Calu3 (cell line): ENCODE data around the gene SPIRE1. TPM values are rescaled to one million over a fixed set of nuclear protein-coding genes. Genes with fewer than 3 reads are reported as not detected.
"Not testable (repeated sequence)": the region's sequence is repeated elsewhere in the genome, so short reads cannot be mapped to it uniquely, and the experiment has no call there.

Experiments
- BruUV-seq: library from RNA; stranded (reverse); fragments of 400-500 nt; replicated peaks from 2 replicates; lab custom pipeline; 2021; lab: Mats Ljungman, UMichigan
- CTCF ChIA-PET: fragments of 300-600 bp; sonication (Branson Sonifier 250); formaldehyde crosslinking; loops from one replicate; lab custom pipeline; 2022; ENCODE audit warnings: antibody characterized with exemption; lab: Charles Lee
- DNase-seq: peaks from one replicate; pipeline ENCODE4 v3.0.0; 2022
- H3K27ac Mint-ChIP-seq: one replicate; pipeline ENCODE4 v1.8.0; 2022; ENCODE audit warnings: mixed read lengths; ENCODE audit not compliant: unreplicated experiment
- H3K27me3 Mint-ChIP-seq: one replicate; pipeline ENCODE4 v1.8.0; 2022; ENCODE audit warnings: mixed read lengths; ENCODE audit not compliant: unreplicated experiment
- H3K36me3 Mint-ChIP-seq: one replicate; pipeline ENCODE4 v1.8.0; 2022; ENCODE audit warnings: mild to moderate bottlenecking, moderate library complexity, mixed read lengths; ENCODE audit not compliant: insufficient read depth, unreplicated experiment
- H3K4me1 Mint-ChIP-seq: one replicate; pipeline ENCODE4 v1.8.0; 2022; ENCODE audit warnings: mild to moderate bottlenecking, low read depth, mixed read lengths; ENCODE audit not compliant: unreplicated experiment
- H3K4me3 Mint-ChIP-seq: one replicate; pipeline ENCODE4 v1.8.0; 2022; ENCODE audit warnings: mild to moderate bottlenecking, low read depth, moderate library complexity, mixed read lengths; ENCODE audit not compliant: unreplicated experiment
- H3K9me3 Mint-ChIP-seq: one replicate; pipeline ENCODE4 v1.8.0; 2022; ENCODE audit warnings: low read depth, mixed read lengths; ENCODE audit not compliant: unreplicated experiment
- CTCF ChIP-seq: fragments of 200-600 bp; IDR thresholded peaks from one replicate; pipeline ENCODE4 v1.8.0; 2022; ENCODE audit warnings: antibody characterized with exemption; ENCODE audit not compliant: unreplicated experiment
- intact Hi-C: fragments of 100-400 bp; cut with micrococcal nuclease; formaldehyde crosslinking; loops from one replicate; pipeline ENCODE4 v1.10.0; 2022; ENCODE audit not compliant: unreplicated experiment
- total RNA-seq: library from RNA; stranded (reverse); gene quantifications from 2 replicates; pipeline ENCODE4 v1.2.3, GENCODE V29; 2022

The SPIRE1 gene
- total RNA-seq, 1 experiment from 2014 or later, result 98.6 TPM

- no TSS peak for BruUV-seq
- CTCF ChIA-PET, result no interaction called here
- peaks cover 37% of the 10 kb centered on the region for H3K36me3 Mint-ChIP-seq
- H3K4me3 Mint-ChIP-seq, result no peak overlapping the region
- intact Hi-C loops, result loop anchor here (10.0 kb wide), 1 partner anchor 163 kb away; the partner anchor contains the start of gene SPIRE1
- DNase-seq, result no peak
- no peaks in the 10 kb centered on the region for H3K4me1 Mint-ChIP-seq
- no peak for TF ChIP-seq CTCF
- H3K9me3 Mint-ChIP-seq, result peaks cover 6% of the 10 kb centered on the region
- no peak overlapping the region for H3K27ac Mint-ChIP-seq
- no peaks in the 10 kb centered on the region for H3K27me3 Mint-ChIP-seq
Observed at GRCh38 chr18:12491611-12492435, 166.1 kb downstream of the SPIRE1 start.

GRCh38 chr18:12485479-12486105 is 172.3 kb downstream of the SPIRE1 start:
- H3K27ac Mint-ChIP-seq, result no peak overlapping the region
- TF ChIP-seq CTCF, result no peak
- no peaks in the 10 kb centered on the region for H3K27me3 Mint-ChIP-seq
- intact Hi-C loops, result no loop called here
- no peak overlapping the region for H3K4me3 Mint-ChIP-seq
- no peaks in the 10 kb centered on the region for H3K9me3 Mint-ChIP-seq
- no peak for DNase-seq
- H3K36me3 Mint-ChIP-seq, result peaks cover 14% of the 10 kb centered on the region
- BruUV-seq, result no TSS peak
- CTCF ChIA-PET, result no interaction called here
- H3K4me1 Mint-ChIP-seq, result no peaks in the 10 kb centered on the region

- H3K9me3 Mint-ChIP-seq, DNase-seq, H3K27me3 Mint-ChIP-seq, BruUV-seq, intact Hi-C loops, H3K4me1 Mint-ChIP-seq, H3K27ac Mint-ChIP-seq, H3K4me3 Mint-ChIP-seq: not testable (repeated sequence)
- CTCF ChIA-PET, result interaction anchor here (0.7 kb wide), 1 partner anchor 152 kb away, joined by 3 read pairs; no protein-coding TSS in a partner anchor
- peaks cover 15% of the 10 kb centered on the region for H3K36me3 Mint-ChIP-seq
Observed at GRCh38 chr18:12481915-12482314, 176.0 kb downstream of the SPIRE1 start.

GRCh38 chr18:12479982-12480381 is 177.9 kb downstream of the SPIRE1 start:
- BruUV-seq, result no TSS peak
- Mint-ChIP-seq H3K36me3 (peaks cover 21% of the 10 kb centered on the region), H3K4me1 (no peaks in the 10 kb centered on the region), H3K4me3 (no peak overlapping the region), H3K27me3 (no peaks in the 10 kb centered on the region), H3K27ac (no peak overlapping the region), H3K9me3 (no peaks in the 10 kb centered on the region)
- CTCF ChIA-PET, result interaction anchor here (0.6 to 0.8 kb wide), 2 partner anchors 11 to 508 kb away, joined by 3 read pairs; no protein-coding TSS in a partner anchor
- DNase-seq, result no peak
- intact Hi-C loops, result no loop called here
- TF ChIP-seq CTCF, result no peak
